WI38 (cell line): Measurements from ENCODE around the gene ITGA11.

Experiments
- H3K4me3 ChIP-seq: 2 replicates; pipeline ENCODE4 v1.5.1; 2011; ENCODE audit warnings: low read depth, mild to moderate bottlenecking, control low read depth, low read length
- CTCF ChIP-seq: IDR thresholded peaks from 2 replicates; pipeline ENCODE4 v1.5.1; 2012; ENCODE audit warnings: low read depth, mild to moderate bottlenecking, control low read depth, low read length

The ITGA11 gene

GRCh38 chr15:68275165-68275746 lies 156.7 kb downstream of the ITGA11 start:
- H3K4me3 ChIP-seq = no peak overlapping the region
- TF ChIP-seq CTCF = no peak

GRCh38 chr15:68274201-68274848 lies 157.6 kb downstream of the ITGA11 start:
- no peak for TF ChIP-seq CTCF
- no peak overlapping the region for H3K4me3 ChIP-seq

GRCh38 chr15:68272721-68273271 lies 159.2 kb downstream of the ITGA11 start:
- no peak overlapping the region for H3K4me3 ChIP-seq
- TF ChIP-seq CTCF = no peak

- TF ChIP-seq CTCF = no peak
- H3K4me3 ChIP-seq = no peak overlapping the region
Observed at GRCh38 chr15:68271854-68272471, 160.0 kb downstream of the ITGA11 start.

GRCh38 chr15:68268405-68268804 lies 163.6 kb downstream of the ITGA11 start:
- H3K4me3 ChIP-seq = no peak overlapping the region
- TF ChIP-seq CTCF = no peak

GRCh38 chr15:68265674-68266073 lies 166.3 kb downstream of the ITGA11 start:
- H3K4me3 ChIP-seq = no peak overlapping the region
- no peak for TF ChIP-seq CTCF

- no peak for TF ChIP-seq CTCF
- H3K4me3 ChIP-seq = no peak overlapping the region
Observed at GRCh38 chr15:68265081-68265480, 166.9 kb downstream of the ITGA11 start.
